T-helper 1 cell (primary cell): ENCODE measurements around the gene DNASE1.
"Not testable (repeated sequence)": the region's sequence is repeated elsewhere in the genome, so short reads cannot be mapped to it uniquely, and the experiment has no call there.

Experiments
- DNase-seq, 5 donors: peaks; one replicate each; pipeline ENCODE4 v3.0.0-alpha.2; 2012 to 2020
- total RNA-seq, 4 donors: gene quantifications; one replicate each; lab custom pipeline; 2026; lab: John Stamatoyannopoulos, UW

DNASE1 gene
- total RNA-seq = 21.6 to 56.8 (median 49.8) reads per million in 4 donors

- peak in 3 of 5 donors; percentile 26 to 54 (median 37) for DNase-seq
These were observed at the start of gene DNASE1 for GRCh38 chr16:3654249-3654991. TSS of gene DNASE1 (plus strand) at chr16:3654691. CDS start at chr16:3655374, 683 bp downstream.

GRCh38 chr16:3606441-3606840 lies 48.0 kb upstream of the DNASE1 start:
- no peak for DNase-seq

DNA sequence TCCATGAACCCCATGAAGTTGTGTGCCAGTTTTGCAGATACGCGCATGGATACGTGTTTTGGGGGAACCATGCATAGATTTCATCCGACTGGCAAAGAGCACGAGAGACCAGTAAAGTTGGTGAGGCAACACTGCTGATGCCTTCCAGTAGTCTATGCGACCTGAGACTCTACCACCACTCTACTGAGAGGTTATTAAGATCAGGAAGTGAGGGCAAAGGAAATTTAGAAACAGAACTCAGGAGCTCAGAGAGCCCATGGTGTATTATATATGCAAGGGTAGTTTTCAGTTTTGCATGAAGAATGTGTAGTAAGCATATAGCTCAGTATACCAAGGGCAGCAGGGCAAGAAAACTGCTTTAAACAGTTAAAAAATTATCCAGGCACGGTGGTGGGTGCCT lies 47.3 kb upstream of the DNASE1 start:
- DNase-seq = no peak

- no peak for DNase-seq
These were observed 46.9 kb upstream of the DNASE1 start for GRCh38 chr16:3607634-3608033.

GRCh38 chr16:3608069-3608468 lies 46.4 kb upstream of the DNASE1 start:
- no peak for DNase-seq

DNA sequence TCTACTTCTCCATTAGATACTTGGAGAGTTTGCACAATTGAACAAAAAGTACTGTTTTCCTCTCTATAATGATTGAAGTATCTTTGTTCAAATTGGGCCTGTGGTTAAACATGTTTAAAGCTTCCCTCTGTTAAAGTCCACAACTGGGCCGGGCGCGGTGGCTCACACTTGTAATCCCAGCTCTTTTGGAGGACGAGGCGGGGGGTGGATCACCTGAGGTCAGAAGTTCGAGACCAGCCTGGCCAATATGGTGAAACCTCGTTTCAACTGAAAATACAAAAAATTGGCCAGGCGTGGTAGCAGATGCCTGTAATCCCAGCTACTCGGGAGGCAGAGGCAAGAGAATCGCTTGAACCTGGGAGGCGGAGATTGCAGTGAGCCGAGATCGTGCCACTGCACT lies 45.5 kb upstream of the DNASE1 start:
- DNase-seq = not testable (repeated sequence)

DNA sequence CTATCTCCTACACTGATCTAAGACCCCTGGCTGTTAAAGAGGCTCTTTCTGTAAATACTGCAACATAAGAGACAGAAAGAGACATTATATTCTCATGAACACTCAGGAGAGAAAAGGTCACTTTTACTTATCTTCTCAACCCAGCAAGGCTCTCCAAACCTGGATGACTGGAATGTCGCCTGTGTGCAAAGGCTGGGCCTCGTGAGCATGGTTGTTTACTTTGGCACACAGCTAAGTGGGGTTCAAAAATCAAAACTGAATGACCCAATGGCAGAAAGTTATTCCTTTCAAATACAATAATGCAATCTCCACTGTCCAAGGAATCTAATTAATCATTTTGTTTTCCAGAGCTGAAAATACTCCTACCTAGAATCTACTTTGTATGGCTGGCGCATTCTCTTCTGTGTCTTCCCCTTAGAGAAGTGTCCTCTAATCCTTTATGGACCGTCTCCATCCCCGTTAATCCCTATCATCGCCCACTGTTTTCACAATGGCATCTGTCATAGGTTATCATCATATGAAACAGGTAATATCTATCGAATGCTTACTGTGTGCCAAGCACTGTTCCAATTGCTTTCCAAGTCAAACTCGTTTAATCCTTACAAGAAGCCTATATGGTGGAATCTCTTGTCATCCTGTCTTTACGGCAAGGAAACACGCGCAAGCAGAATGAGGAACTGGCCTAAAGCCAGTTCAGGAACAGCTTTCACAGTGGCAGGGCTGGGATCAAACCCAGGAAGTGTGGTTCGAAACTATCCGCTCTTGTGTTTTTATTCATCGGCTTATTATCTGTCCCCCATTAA lies 44.4 kb upstream of the DNASE1 start:
- no peak for DNase-seq

- no peak for DNase-seq
These were observed 43.8 kb upstream of the DNASE1 start for GRCh38 chr16:3610698-3611145.

GRCh38 chr16:3611146-3611975 lies 43.1 kb upstream of the DNASE1 start, which contains the start of gene SLX4:
TSS of gene SLX4 (minus strand) at chr16:3611606. CDS start at chr16:3608964, 2,642 bp downstream.
- peak; percentile 85 to 96 (median 85) for DNase-seq

DNA sequence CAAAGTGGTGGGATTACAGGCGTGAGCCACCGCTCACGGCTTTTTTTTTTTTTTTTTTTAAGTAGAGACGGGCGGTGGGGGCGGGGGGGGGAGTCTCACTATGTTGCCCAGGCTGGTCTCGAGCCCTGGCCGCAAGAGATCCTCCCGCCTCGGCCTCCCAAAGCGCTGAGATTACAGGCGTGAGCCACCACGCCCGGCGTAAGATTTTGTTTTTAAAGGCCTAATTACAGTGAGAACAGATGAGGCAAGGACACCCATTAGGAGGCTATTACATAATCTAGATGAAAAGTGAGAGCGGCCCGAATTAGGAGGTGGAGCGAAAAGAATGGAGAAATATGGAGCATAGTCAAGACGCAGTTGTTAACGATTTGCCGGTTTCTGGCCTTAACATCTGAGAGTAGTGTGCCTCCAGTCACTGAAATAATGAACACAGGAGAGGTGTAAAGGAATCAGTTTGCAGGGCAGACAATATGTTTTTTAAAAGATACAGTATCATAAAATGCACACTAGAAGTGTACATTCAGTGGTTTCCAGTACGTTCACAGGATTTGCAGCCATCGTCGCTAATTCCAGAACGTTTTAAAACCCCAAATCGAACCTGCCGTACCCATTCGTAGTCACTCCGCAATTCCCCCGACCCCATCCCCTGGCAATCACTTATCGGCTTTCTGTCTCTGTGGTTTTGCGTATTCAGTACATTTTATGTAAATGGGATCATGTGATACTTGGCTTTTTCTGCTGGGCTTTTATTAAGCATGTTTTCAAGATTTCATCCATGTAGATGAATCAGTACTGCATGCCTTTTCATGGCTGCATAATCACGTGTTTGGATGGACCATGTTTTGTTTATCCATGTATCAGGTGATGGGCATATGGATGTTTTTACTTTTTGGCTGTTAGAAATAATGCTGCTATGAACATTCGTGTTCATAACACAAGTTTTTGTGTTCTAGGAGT lies 41.7 kb upstream of the DNASE1 start:
- DNase-seq = no peak

DNA sequence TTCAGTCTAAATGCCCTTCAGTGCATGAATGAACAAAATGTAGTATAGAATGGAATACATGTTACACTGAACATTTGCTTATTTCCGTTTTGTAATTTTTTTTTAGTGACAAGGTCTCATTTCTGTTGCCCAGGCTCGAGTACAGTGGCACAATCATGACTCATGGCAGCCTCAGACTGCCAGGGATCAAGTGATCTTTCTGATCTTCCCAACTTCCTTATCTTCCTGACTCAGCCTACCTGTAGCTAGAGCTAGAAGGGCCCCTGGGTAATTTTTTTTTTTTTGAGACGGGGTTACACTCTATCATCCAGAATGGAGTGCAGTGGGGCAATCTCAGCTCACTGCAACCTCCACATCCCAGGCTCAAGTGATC lies 35.7 kb upstream of the DNASE1 start:
- DNase-seq = no peak

GRCh38 chr16:3623642-3624041 lies 30.8 kb upstream of the DNASE1 start:
- DNase-seq = no peak

DNA sequence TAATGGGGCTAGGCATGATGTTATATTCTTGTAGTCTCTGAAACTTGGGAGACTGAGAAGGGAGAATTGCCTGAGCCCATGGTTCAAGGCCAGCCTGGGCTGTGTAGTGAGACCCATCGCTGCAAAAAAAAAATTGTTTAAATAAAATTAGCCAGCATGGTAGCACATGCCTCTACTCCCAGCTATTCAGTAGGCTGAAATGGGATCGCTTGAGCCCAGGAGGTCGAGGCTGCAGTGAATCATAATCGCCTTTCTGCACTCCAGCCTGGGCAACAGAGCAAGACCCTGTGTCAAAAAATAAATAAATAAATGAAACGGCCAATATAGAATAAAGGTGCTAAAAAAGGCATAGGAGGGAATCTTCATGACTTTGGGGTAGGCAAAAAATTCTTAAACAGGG lies 29.2 kb upstream of the DNASE1 start:
- no peak for DNase-seq

GRCh38 chr16:3625911-3626732 lies 28.4 kb upstream of the DNASE1 start:
- DNase-seq = peak in 1 of 5 donors; percentile 62

- peak in 1 of 5 donors; percentile 19 for DNase-seq
These were observed 17.0 kb upstream of the DNASE1 start for GRCh38 chr16:3637371-3637923.

DNA sequence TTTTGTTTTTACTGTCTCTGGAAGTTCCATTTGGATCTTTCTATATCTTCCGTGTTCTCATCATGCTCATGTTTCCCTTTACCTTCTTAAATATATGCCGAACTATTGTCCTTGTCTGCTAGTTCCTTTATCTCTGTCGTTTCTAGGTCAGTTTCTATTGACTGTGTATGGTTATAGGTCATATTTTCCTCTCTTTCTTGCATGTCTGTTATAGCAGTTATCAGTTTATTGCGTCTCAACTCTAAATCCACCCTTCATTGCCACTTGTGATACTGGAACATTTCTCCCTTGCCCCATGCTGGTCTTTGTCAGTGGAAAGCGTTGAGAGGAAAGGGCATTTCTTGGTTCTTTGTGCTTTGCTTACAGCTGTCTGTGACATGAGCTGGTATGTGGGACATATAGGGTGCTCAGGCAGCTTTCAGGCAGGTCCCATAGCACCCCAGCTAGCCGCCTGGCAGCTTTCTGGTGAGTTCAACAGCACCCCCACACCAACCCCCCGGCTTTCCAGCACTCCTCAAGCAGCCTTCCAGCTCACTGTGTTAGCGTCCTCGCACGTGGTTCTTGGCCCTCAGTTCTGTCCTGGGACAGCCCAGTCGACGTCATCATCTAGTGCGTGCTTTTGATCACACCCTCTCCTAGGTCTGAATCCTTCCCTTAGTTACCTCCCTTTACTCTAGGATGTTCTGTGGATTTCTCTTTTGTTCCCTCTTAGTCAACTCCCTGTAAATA lies 15.4 kb upstream of the DNASE1 start:
- no peak for DNase-seq

- DNase-seq = no peak
These were observed 14.3 kb upstream of the DNASE1 start for GRCh38 chr16:3640207-3640606.

DNA sequence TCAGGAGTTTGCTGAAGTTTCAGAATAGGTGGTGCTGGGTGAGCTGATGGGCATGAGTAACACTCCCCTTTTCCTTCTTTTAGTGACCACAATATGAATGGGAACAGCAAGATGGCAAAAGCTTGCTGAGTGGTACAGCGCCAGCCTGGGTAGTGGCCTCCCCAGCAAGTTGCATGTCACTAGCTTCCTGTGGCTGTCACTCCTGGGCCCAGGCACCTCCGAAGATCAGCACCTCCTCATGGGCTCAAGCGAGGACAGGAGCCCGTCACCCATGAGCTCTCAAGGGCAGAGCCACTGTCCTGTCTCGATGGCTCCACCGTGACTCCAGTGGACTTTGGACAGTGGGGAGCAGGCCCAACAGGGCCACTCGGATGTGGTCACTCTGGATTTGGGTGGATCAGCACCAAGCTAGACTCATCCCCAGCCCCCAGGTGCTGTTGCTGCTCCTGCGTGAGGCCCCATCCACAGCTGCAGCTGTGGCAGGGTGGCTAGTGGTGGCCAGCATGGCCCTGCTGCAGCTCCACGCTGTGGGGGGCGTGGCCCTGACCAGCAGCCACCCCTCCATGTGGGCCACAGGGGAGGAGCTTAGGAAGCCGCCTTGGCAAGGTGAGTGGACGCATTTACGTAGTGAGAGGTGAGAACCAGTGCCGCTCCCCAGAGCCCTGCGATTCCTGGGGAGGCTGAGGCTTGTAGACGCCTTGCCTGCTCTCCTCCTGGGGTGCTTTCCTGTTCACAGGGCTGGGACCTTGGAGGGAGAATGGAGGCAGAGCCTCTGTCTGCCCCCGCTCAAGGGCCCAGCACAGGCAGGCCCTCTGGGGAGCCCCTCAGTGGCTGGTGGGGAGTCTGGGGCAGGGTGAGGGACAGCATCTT lies 13.6 kb upstream of the DNASE1 start:
- no peak for DNase-seq
